Endometrial microvascular endothelial cells (primary cell): ENCODE results near the gene GAREM1. TPM values are rescaled to one million over a fixed set of nuclear protein-coding genes. Genes with fewer than 3 reads are reported as not detected.

Source experiments
- in situ Hi-C: cut with HindIII; loops from 2 replicates; pipeline ENCODE4 v1.10.0; 2017; ENCODE audit warnings: low sequenced_read_pairs, low pct_unique_long_range_greater_than_20kb; ENCODE audit errors: inconsistent ontology term
- total RNA-seq: library from RNA; depleted of rRNA; stranded (reverse); fragments of >200 nt; gene quantifications from one replicate; pipeline ENCODE4 v1.2.3, GENCODE V29; 2015; ENCODE audit errors: inconsistent ontology term

The GAREM1 gene
- total RNA-seq, 1 donor from 2014 or later = not detected

- in situ Hi-C loops = loop anchor here (25.0 kb wide), 1 partner anchor 178 kb away; the partner anchor contains the start of gene GAREM1
Measured at GRCh38 chr18:32284284-32284683, 186.4 kb downstream of the GAREM1 start.

- in situ Hi-C loops = loop anchor here (25.0 kb wide), 1 partner anchor 181 kb away; the partner anchor contains the start of gene GAREM1
Measured at GRCh38 chr18:32280911-32281310, 189.8 kb downstream of the GAREM1 start.

- in situ Hi-C loops = loop anchor here (25.0 kb wide), 1 partner anchor 182 kb away; the partner anchor contains the start of gene GAREM1
Measured at GRCh38 chr18:32280188-32280783, 190.4 kb downstream of the GAREM1 start.

- in situ Hi-C loops = loop anchor here (25.0 kb wide), 1 partner anchor 184 kb away; the partner anchor contains the start of gene GAREM1
Measured at GRCh38 chr18:32278177-32278799, 192.4 kb downstream of the GAREM1 start.

GRCh38 chr18:32277549-32277948 lies 193.1 kb downstream of the GAREM1 start:
- in situ Hi-C loops = loop anchor here (25.0 kb wide), 1 partner anchor 185 kb away; the partner anchor contains the start of gene GAREM1

GRCh38 chr18:32276906-32277305 lies 193.8 kb downstream of the GAREM1 start:
- in situ Hi-C loops = loop anchor here (25.0 kb wide), 1 partner anchor 185 kb away; the partner anchor contains the start of gene GAREM1

GRCh38 chr18:32276256-32276655 lies 194.4 kb downstream of the GAREM1 start:
- in situ Hi-C loops = loop anchor here (25.0 kb wide), 1 partner anchor 186 kb away; the partner anchor contains the start of gene GAREM1

GRCh38 chr18:32275221-32275620 lies 195.5 kb downstream of the GAREM1 start:
- in situ Hi-C loops = loop anchor here (25.0 kb wide), 1 partner anchor 187 kb away; the partner anchor contains the start of gene GAREM1

- in situ Hi-C loops = no loop called here
Measured at GRCh38 chr18:32274307-32274706, 196.4 kb downstream of the GAREM1 start.

- in situ Hi-C loops = no loop called here
Measured at GRCh38 chr18:32271672-32272208, 198.9 kb downstream of the GAREM1 start.

- in situ Hi-C loops = no loop called here
Measured at GRCh38 chr18:32270341-32270740, 200.3 kb downstream of the GAREM1 start.

- in situ Hi-C loops = no loop called here
Measured at GRCh38 chr18:32267463-32267862, 203.2 kb downstream of the GAREM1 start.

GRCh38 chr18:32264401-32264800 lies 206.3 kb downstream of the GAREM1 start:
- in situ Hi-C loops = no loop called here

GRCh38 chr18:32262092-32262491 lies 208.6 kb downstream of the GAREM1 start:
- in situ Hi-C loops = no loop called here

GRCh38 chr18:32261003-32261402 lies 209.7 kb downstream of the GAREM1 start:
- in situ Hi-C loops = no loop called here

- in situ Hi-C loops = no loop called here
Measured at GRCh38 chr18:32259553-32259952, 211.1 kb downstream of the GAREM1 start.

- in situ Hi-C loops = no loop called here
Measured at GRCh38 chr18:32258558-32259204, 212.0 kb downstream of the GAREM1 start.

- in situ Hi-C loops = no loop called here
Measured at GRCh38 chr18:32258148-32258547, 212.5 kb downstream of the GAREM1 start.

GRCh38 chr18:32257084-32257785 lies 213.4 kb downstream of the GAREM1 start:
- in situ Hi-C loops = no loop called here
